Measurements from ENCODE around the gene NHLRC2.
"Not testable (repeated sequence)": the region's sequence is repeated elsewhere in the genome, so short reads cannot be mapped to it uniquely, and the experiment has no call there.

Gene NHLRC2

DNA sequence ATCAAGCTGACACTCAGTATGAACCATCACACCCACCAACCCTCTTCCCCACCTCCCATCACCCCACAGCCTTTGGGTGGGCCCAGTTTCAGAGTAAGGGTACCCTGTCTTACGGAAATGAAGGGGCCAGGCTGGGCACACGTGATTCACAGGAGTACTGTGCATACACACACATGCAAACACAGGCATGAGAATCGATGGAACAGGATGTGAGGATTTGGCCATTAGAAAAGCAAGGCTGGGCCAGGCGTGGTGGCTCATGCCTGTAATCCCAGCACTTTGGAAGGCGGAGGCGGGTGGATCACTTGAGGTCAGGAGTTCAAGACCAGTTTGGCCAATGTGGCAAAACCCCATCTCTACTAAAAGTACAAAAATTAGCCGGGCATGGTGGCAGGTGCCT, 88.7 kb downstream of the NHLRC2 start:
- not testable (repeated sequence) for ATAC-seq, DNase-seq

GRCh38 chr10:113945075-113945686, 90.7 kb downstream of the NHLRC2 start:
- DNase-seq (no peak), ATAC-seq (no peak)

- DNase-seq (no peak), ATAC-seq (no peak)
Observed at GRCh38 chr10:113945687-113946085, 91.2 kb downstream of the NHLRC2 start.

- ATAC-seq (peak; percentile 6), DNase-seq (no peak)
Observed at GRCh38 chr10:113947184-113948041, 93.0 kb downstream of the NHLRC2 start.

- ATAC-seq (no peak), DNase-seq (no peak)
Observed at GRCh38 chr10:113948048-113948447, 93.6 kb downstream of the NHLRC2 start.

DNA sequence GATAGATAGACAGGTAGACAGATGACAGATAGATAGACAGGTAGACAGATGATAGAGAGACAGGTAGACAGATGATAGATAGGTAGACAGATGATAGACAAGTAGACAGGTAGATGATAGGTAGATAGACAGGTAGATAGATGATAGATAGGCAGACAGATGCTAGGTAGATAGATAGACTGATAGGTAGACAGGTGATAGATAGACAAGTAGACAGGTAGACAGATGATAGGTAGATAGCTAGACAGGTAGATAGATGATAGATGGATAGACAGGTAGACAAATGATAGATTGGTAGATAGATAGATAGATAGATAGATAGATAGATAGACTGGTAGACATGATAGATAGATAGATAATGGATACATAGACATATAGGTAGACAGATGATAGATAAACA, 95.8 kb downstream of the NHLRC2 start:
- DNase-seq: no peak
- no peak for ATAC-seq

DNA sequence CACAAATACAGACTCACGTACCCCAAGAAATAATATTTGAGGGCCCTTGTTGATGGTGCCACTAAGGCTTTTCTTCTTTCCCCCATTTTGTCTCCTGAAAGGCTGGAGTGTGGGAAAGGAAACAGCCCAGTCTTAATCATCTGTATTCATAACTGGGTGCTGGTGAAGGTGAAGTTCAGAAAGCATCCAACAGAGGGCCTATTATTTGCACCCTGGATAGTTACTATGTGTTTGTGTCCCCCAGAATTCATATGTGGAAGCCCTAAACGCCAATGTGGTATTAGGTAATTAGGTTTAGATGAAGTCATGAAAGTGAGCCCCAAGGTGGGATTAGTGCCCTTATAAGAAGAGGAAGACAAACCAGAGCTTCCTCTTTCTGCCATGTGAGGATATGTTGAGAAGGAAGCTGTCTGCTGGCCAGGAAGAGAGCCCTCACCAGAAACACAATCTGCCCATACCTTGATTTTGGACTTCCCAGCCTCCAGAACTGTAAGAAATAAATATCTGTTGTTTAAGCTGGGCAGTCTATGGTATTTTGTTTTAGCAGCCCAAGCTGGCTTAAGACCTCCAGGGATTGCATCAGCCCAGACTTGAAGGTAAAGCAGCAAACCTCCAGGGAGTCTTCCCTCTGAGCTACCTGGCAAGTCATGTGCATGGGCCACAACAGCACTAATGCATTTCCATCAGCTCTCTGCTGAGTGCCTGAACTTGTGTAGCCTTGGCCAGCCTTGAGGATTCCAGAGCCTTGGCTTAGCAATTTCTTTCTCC, 99.2 kb downstream of the NHLRC2 start:
- ATAC-seq (no peak), DNase-seq (no peak)

DNA sequence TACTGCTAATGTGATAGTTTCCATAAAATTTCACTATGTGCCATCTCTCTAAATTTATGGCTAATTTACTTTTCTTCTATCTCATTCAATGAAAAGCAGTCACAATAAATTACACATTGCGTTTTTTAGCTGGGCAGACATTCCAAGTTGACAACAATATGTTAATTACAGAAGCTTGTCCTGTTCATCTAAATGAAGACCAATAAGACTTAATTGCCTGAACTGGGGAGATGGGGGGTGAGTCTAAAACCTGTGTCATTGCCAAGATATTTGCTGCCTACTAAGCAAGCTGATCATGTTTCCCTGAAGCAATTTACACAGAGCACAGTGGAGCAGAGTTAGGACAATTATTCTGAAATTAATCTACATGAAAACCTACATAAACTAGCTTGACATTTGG, 99.9 kb downstream of the NHLRC2 start:
- no peak for DNase-seq

GRCh38 chr10:113957013-113957412, 102.6 kb downstream of the NHLRC2 start:
- ATAC-seq (no peak), DNase-seq (no peak)

More for the DNA sequence above, 99.9 kb downstream of the NHLRC2 start:
- no peak for ATAC-seq

- DNase-seq (peak; percentile 36), ATAC-seq (peak; percentile 30)
Observed at GRCh38 chr10:113958631-113959382, 104.3 kb downstream of the NHLRC2 start.

GRCh38 chr10:113959383-113959760, 104.9 kb downstream of the NHLRC2 start:
- ATAC-seq (no peak), DNase-seq (no peak)

GRCh38 chr10:113960617-113961181, 106.2 kb downstream of the NHLRC2 start:
- DNase-seq: no peak
- ATAC-seq: no peak

DNA sequence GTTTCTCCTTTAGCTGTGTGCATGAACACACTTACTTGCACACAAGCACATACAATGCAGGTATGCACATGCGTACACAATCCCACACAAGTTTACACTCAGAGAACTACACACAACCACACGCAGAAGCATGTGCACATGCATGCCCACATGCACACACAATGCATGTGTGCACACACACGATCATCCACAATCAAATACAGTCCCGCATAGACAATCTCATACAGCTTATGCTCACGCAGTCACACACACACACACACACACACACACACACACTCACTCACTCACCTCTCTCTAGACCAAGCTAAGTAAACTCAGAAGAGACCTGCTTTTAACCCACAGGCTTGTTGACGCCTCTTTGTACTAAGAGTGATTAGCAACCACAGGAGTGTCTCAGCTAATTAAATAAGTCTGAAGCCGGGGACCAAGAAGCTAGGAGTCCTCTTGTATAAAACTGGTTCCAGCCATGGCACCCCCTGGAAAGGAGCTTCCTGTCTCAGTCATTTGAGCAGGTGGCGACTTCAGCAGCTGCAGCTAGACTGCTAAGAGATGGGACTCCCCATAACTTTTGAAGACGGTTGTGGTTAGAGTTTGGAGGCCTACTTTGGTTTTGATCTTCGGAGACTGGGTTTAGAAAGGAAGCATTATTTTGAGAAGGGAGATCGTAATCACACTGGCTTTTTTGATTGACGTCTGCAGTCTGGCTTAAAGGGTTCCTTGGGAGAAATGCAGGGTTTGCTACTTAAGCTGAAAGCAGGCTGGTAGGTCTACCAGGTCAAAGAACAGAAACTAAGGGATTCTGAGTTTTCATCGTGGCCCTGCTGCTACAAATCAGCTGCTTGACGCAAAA, 106.9 kb downstream of the NHLRC2 start:
- ATAC-seq: peak; percentile 88
- DNase-seq: peak; percentile 31

DNA sequence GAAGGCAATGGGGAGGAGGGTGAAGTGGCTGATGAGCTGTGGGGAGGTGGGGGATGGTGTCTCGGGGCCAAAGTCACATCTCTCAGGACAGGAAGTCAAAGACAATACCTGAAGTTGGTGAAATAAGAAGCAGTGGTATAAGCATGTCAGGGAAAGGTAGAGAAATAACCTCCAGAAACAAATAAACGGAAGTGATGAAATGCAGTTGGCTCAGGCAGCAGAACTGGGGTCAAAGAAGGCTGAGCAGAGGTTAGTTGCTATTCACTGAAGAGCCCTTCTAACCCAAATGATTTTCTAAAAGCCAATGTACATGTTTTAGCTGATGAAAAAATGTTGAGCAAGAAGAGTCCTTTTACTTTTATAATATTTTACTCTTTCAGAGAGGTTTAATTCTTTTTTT, 110.6 kb downstream of the NHLRC2 start:
- ATAC-seq: no peak
- DNase-seq: no peak

- no peak for DNase-seq
- ATAC-seq: no peak
Observed at GRCh38 chr10:113965683-113966082, 111.2 kb downstream of the NHLRC2 start.

Data from stimulated activated naive CD8-positive, alpha-beta T cell treated with anti-CD3 and anti-CD28 coated beads, Interleukin-15, Interleukin-2, amounts not matched to agents 100 U/mL and 50 U/mL, for 24 hours (primary cell).